Heart left ventricle (tissue), 16 donors: ENCODE data around the gene CNTLN. TPM values are rescaled to one million over a fixed set of nuclear protein-coding genes. Genes with fewer than 3 reads are reported as not detected.

ENCODE experiments used
- ATAC-seq, 4 donors: fragments of 200-7000 bp; cut with Tn5 transposase; one replicate each; pipeline ENCODE4 v1.9.1; 2020 to 2022; ENCODE audit warnings: moderate library complexity in 4 of 4, mild to moderate bottlenecking in 3 of 4, moderate number of reproducible peaks in 1 of 4
- DNase-seq, 5 donors: peaks; one replicate each; pipeline ENCODE4 v3.0.0-alpha.2; 2020
- H3K27ac ChIP-seq, 12 donors: fragments of 200-600 bp; sonication (generic) in 4 of 12; one replicate each; pipeline versions ENCODE4 v1.5.0 to v1.8.0; 2016 to 2022; ENCODE audit warnings: mild to moderate bottlenecking in 2 of 12
- H3K27me3 ChIP-seq, 9 donors: fragments of 200-600 bp; sonication (generic) in 2 of 9; one replicate each; pipeline versions ENCODE4 v1.5.1 to v1.8.0; 2016 to 2022; ENCODE audit warnings: mild to moderate bottlenecking in 3 of 9
- H3K36me3 ChIP-seq, 9 donors: fragments of 200-600 bp; sonication (generic) in 2 of 9; one replicate each; pipeline versions ENCODE4 v1.5.0 to v1.8.0; 2018 to 2022; ENCODE audit warnings: mild to moderate bottlenecking in 2 of 9
- H3K4me1 ChIP-seq, 12 donors: fragments of 200-600 bp; sonication (generic) in 4 of 12; one replicate each; pipeline versions ENCODE4 v1.5.0 to v1.8.0; 2016 to 2022; ENCODE audit warnings: mild to moderate bottlenecking in 3 of 12
- H3K4me3 ChIP-seq, 12 donors: fragments of 200-600 bp; sonication (generic) in 4 of 12; one replicate each; pipeline versions ENCODE4 v1.5.0 to v1.8.0; 2017 to 2022; ENCODE audit warnings: mild to moderate bottlenecking in 9 of 12, moderate library complexity in 4 of 12
- H3K9me3 ChIP-seq, 12 donors: fragments of 200-600 bp; sonication (generic) in 4 of 12; one replicate each; pipeline versions ENCODE4 v1.5.0 to v1.8.0; 2016 to 2022; ENCODE audit warnings: mild to moderate bottlenecking in 1 of 12
- POLR2A ChIP-seq, 2 donors: fragments of 450-650 bp; IDR thresholded peaks; one replicate each; pipeline ENCODE4 v1.6.1; 2017; ENCODE audit warnings: antibody characterized with exemption in 2 of 2, mild to moderate bottlenecking in 2 of 2, moderate library complexity in 2 of 2
- WGBS, 4 donors: extraction: QIAGEN DNeasy Blood & Tissue Kit in 2 of 4; methylation state at CpG; one replicate each; pipeline versions ENCODE4 v1.1.5 to v1.1.7; 2013 to 2018; 5-methylcytosine and 5-hydroxymethylcytosine counted together
- intact Hi-C, 10 donors: fragments of 100-400 bp; cut with DNase I; formaldehyde crosslinking; loops; one replicate each; pipeline versions ENCODE4 v1.11.1 to v1.14.2; 2022
- polyA plus RNA-seq, 2 donors: library from polyadenylated mRNA; stranded (reverse); fragments of 200-250 nt; gene quantifications; one replicate each; pipeline ENCODE4 v1.2.3, GENCODE V29; 2013
- total RNA-seq, 9 donors: library from RNA; depleted of rRNA in 2 of 9; stranded (reverse); fragments of >200 nt in 2 of 9; fragmentation: NEBNext Ultra II Directional in 3 of 9; extraction: Animal tissue kit (Norgen Biotek cat#: 25700) in 3 of 9; gene quantifications; one replicate each; pipeline versions ENCODE4 v1.1.0 to v1.2.4, GENCODE V29; 2016 to 2023
- TF ChIP-seq, protein P1 (sequence below), 12 donors: fragments of 200-600 bp; sonication (generic) in 4 of 12; IDR thresholded peaks; one replicate each; pipeline versions ENCODE4 v1.5.0 to v1.8.0; 2018 to 2022; ENCODE audit warnings: antibody characterized with exemption in 12 of 12, mild to moderate bottlenecking in 5 of 12
- donor health status: ischemic (EF 13 %, LVEDD 7.1; RV severe dilation, severe dysfunction).
- donor health status: healthy with polysubstance abuse.
- donor health status: DM: no; HTN: yes; CAD: no.
- donor health status: DM: no; HTN: no; CAD: no.
- donor health status: ischemic (EF 25% LVEDD 6.9; RV normal size, moderate dysfunction).
- donor health status: ischemic (EF 25% LVEDD 5.7; RV mildly dilated, moderate dysfunction).
- donor health status: healthy.
- donor health status: DM: yes; HTN: yes; CAD: no.
- donor health status: ischemic (EF 35%, LVEDD 5.7; RV mildly dilated, moderate dysfunction).
- donor health status: nonischemic (EF 11% LVEDD 7.7; RV severe dilation, severe dysfunction).
- donor health status: DM: yes; HTN: yes; CAD: no.
- donor health status: PGD.
- donor health status: ischemic (EF 29% LVEDD 5.4; RV normal size, mild dysfunction).
- donor health status: nonischemic (EF 23%, LVEDD 6.1; RV moderate dilation, normal function).

The CNTLN gene
- total and polyA plus RNA-seq, 11 donors, result 1.3 to 6.1 (median 2.7) TPM

DNA sequence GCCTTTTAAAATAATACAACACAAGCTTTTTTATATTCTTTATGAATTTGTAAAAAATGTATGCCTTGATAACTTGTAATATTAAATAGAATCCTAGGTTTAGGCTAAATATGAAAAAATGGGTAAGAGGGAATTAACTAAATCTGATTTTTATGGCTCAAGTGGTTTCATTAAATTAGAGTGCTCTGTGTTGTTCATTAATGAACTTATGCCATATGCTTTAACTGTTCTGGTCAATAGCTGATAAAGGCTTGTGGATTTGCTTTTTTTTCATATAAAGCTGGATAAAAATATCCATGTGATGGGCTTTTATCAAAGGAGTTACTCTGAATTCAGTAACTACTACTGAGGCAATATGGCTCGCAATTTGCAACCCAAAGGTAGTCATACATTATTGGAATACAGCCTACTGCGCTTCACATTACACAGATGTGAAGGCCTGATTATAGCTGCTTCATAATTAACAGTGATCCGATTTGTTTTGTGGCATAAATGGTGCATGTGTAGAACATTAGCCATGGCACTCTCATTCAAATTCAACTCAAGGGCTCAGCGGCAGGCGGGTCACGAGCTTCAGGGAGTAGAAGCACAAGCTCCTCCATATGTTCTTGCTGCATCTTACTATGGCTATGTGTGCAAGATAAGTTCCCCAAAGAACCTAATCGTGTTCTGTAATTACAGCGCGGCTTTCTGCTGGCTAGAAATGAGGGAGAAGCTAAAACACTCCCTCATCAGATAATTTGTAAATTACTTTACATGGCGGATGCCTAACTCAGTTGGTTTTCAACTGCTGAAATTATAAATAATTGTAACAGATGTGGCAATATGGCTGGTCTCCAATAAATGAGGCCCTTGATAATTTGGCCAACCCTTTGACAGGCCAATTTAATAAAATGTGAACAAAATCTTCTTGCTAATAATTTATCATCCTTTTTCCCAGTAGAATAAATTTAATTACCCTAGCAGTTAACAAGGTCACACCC lies 188.3 kb downstream of the CNTLN start:
- intact Hi-C loops, result no loop called here
- 81 to 92% (median 88%) methylated on average over 10 of the region's 10 CpGs for WGBS, 4 donors

DNA sequence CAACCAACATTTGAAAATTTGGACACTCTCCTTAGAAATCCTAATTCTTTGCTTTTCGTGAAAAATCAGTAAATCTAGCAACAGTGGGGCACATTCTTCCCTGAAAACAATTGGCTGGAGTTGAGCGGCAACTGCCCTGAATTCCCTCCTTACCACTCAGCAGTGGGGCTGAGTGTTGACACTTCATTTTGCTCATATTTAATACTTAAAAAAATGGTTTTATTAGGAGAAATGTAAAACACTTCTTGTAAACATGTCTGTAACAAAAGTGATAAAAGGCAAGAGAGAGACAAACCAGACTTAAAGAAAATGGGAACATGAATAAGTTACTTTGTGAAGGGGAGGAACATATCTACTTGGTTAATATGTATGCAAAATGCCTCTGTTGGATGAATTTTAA lies 193.5 kb downstream of the CNTLN start:
- intact Hi-C loops, result no loop called here
- Histone ChIP-seq H3K27ac (no peak overlapping the region), H3K4me1 (no peaks in the 10 kb centered on the region), H3K4me3 (no peak overlapping the region), H3K9me3 (no peaks in the 10 kb centered on the region), H3K36me3 (peaks cover 0 to 14% (median 0%) of the 10 kb centered on the region in 9 donors), H3K27me3 (no peaks in the 10 kb centered on the region)
- DNase-seq (no peak), ATAC-seq (no peak)
- TF ChIP-seq, protein P1, sequence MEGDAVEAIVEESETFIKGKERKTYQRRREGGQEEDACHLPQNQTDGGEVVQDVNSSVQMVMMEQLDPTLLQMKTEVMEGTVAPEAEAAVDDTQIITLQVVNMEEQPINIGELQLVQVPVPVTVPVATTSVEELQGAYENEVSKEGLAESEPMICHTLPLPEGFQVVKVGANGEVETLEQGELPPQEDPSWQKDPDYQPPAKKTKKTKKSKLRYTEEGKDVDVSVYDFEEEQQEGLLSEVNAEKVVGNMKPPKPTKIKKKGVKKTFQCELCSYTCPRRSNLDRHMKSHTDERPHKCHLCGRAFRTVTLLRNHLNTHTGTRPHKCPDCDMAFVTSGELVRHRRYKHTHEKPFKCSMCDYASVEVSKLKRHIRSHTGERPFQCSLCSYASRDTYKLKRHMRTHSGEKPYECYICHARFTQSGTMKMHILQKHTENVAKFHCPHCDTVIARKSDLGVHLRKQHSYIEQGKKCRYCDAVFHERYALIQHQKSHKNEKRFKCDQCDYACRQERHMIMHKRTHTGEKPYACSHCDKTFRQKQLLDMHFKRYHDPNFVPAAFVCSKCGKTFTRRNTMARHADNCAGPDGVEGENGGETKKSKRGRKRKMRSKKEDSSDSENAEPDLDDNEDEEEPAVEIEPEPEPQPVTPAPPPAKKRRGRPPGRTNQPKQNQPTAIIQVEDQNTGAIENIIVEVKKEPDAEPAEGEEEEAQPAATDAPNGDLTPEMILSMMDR (IDR thresholded peaks at IDR 0.05), result no peak
- TF ChIP-seq POLR2A (IDR thresholded peaks at IDR 0.05), result no peak
- WGBS, 4 donors, result 93 to 96% (median 95%) methylated on average over 2 of the region's 2 CpGs

More for the DNA sequence above, 188.3 kb downstream of the CNTLN start:
- Histone ChIP-seq H3K36me3 (peaks cover 0 to 5% (median 0%) of the 10 kb centered on the region in 9 donors), H3K27me3 (no peaks in the 10 kb centered on the region), H3K27ac (no peak overlapping the region), H3K4me3 (no peak overlapping the region), H3K9me3 (no peaks in the 10 kb centered on the region), H3K4me1 (no peaks in the 10 kb centered on the region)
- DNase-seq (no peak), ATAC-seq (no peak)
- TF ChIP-seq, protein P1 (IDR thresholded peaks at IDR 0.05), result no peak
- no peak for TF ChIP-seq POLR2A (IDR thresholded peaks at IDR 0.05)

DNA sequence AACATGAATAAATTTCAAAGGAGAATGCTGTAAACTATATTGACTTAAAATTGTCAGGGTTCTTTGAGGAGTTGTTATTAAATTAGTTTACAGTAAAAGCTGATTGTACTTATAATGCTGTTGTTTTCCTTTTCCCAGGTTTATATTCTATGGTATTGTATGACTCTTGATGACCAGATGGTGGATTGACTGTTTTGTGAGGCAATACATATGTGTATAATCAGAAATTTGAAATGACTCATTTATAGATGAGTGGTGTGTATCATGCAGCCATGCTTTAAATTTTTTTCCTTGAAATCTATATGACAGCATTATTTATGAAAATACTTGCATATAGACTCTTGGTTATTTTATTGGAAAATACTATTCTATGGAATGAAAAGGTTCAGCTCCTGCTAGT lies 195.3 kb downstream of the CNTLN start:
- Histone ChIP-seq H3K27ac (no peak overlapping the region), H3K4me1 (no peaks in the 10 kb centered on the region), H3K9me3 (no peaks in the 10 kb centered on the region), H3K27me3 (no peaks in the 10 kb centered on the region), H3K4me3 (no peak overlapping the region), H3K36me3 (peaks cover 0 to 15% (median 5%) of the 10 kb centered on the region in 9 donors)
- intact Hi-C loops, result loop anchor here in 1 of 10 donors (2.0 kb wide), 1 partner anchor 29 kb away; no protein-coding TSS in a partner anchor
- ATAC-seq (no peak), DNase-seq (no peak)
- no peak for TF ChIP-seq POLR2A (IDR thresholded peaks at IDR 0.05)
- TF ChIP-seq, protein P1 (IDR thresholded peaks at IDR 0.05), result no peak

DNA sequence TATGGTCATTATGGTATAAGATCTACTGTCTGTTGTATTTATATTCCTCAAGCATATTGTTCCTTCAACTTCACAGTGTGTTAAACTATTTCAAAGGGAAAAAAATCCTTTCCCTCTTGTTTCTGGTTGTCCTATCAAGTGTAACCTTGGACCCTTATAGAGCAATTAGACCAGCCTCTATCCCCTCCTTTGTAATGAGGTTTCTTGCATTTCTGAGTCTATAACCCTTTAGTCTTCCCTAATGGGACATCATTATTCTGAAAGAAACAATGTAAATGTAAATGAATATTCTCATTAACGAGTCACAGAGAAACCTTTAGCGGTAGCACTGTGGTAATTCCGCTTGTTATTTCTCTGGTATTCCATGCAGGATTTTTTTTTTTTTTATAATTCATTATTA lies 197.3 kb downstream of the CNTLN start:
- no peaks in the 10 kb centered on the region for H3K9me3 ChIP-seq
- intact Hi-C loops, result no loop called here
- no peak for ATAC-seq

More for the DNA sequence above, 197.3 kb downstream of the CNTLN start:
- Histone ChIP-seq H3K27me3 (no peaks in the 10 kb centered on the region), H3K36me3 (peaks cover 0 to 15% (median 5%) of the 10 kb centered on the region in 9 donors), H3K4me1 (no peaks in the 10 kb centered on the region), H3K27ac (no peak overlapping the region), H3K4me3 (no peak overlapping the region)
- no peak for DNase-seq
- 89 to 95% (median 92%) methylated on average over 3 of the region's 3 CpGs for WGBS, 4 donors
- TF ChIP-seq, protein P1 (IDR thresholded peaks at IDR 0.05), result no peak
- no peak for TF ChIP-seq POLR2A (IDR thresholded peaks at IDR 0.05)
